K562 (cell line): ENCODE measurements around the gene CEP78. TPM values are rescaled to one million over a fixed set of nuclear protein-coding genes. Genes with fewer than 3 reads are reported as not detected.

ENCODE experiments used
- ATAC-seq: fragments of 200-7000 bp; cut with Tn5 transposase; 3 replicates; pipeline ENCODE4 v1.9.1; 2020; ENCODE audit warnings: moderate library complexity
- BruUV-seq: library from RNA; stranded (reverse); fragments of 400-500 nt; replicated peaks from 2 replicates; lab custom pipeline; 2021; lab: Mats Ljungman, UMichigan
- CTCF ChIA-PET: fragments of 300-600 bp; formaldehyde crosslinking; extraction: SDS; loops from one replicate; lab custom pipeline; 2021; ENCODE audit warnings: low intra/inter-chr PET ratio; lab: Yijun Ruan, JAX
- POLR2A ChIA-PET: fragments of 300-600, 350-650 bp; sonication (Branson Sonifier 250); formaldehyde crosslinking; extraction: SDS; loops from one replicate; lab custom pipeline; 2021; ENCODE audit warnings: antibody characterized with exemption, inconsistent platforms; lab: Yijun Ruan, JAX
- DNase-seq, 4 experiments: peaks; one replicate each; pipeline versions ENCODE4 v3.0.0 to v3.0.0-alpha.2; 2011 to 2018; ENCODE audit warnings: low spot score in 3 of 4, mixed read lengths in 3 of 4; ENCODE audit errors: extremely low read depth in 1 of 4
- FAIRE-seq: peaks from 2 replicates; lab custom pipeline; 2011; peaks lifted over from hg19 to GRCh38; lab: Jason Lieb, UNC
- H2AFZ ChIP-seq: 2 replicates; pipeline ENCODE4 v1.6.0; 2011; ENCODE audit warnings: low read depth, low read length, control low read depth, inconsistent platforms
- H3K27ac ChIP-seq: fragments of 200-600 bp; 3 replicates; pipeline ENCODE4 v1.8.0; 2011; ENCODE audit warnings: low read depth, mild to moderate bottlenecking, control low read depth, inconsistent platforms, low read length, moderate library complexity, mixed read lengths; ENCODE audit errors: extremely low read depth
- H3K27me3 ChIP-seq, 2 experiments: fragments of 300-600 bp in 1 of 2; 2 replicates in 1 of 2; 3 replicates in 1 of 2; pipeline versions ENCODE4 v1.6.0 to v1.8.0; 2011; ENCODE audit warnings: inconsistent platforms in 2 of 2, low read length in 2 of 2, mild to moderate bottlenecking in 1 of 2, mixed read lengths in 1 of 2, moderate library complexity in 1 of 2; ENCODE audit not compliant: control insufficient read depth in 2 of 2, insufficient read depth in 2 of 2
- H3K36me3 ChIP-seq: fragments of 300-600 bp; 3 replicates; pipeline ENCODE4 v1.8.0; 2011; ENCODE audit warnings: mild to moderate bottlenecking, low read length, inconsistent platforms; ENCODE audit not compliant: control insufficient read depth, insufficient read depth
- H3K4me1 ChIP-seq, 2 experiments: fragments of 200-600 bp in 1 of 2; replicated peaks in 1 of 2; 2 replicates in 1 of 2; 3 replicates in 1 of 2; pipeline versions ENCODE4 v1.5.1 to v1.8.0; 2011; ENCODE audit warnings: inconsistent platforms in 2 of 2, low read length in 2 of 2, mild to moderate bottlenecking in 1 of 2, mixed read lengths in 1 of 2, moderate library complexity in 1 of 2; ENCODE audit not compliant: control insufficient read depth in 2 of 2, insufficient read depth in 2 of 2
- H3K4me2 ChIP-seq: 2 replicates; pipeline ENCODE4 v1.6.1; 2011; ENCODE audit warnings: low read length, control low read depth, inconsistent platforms, mixed read lengths; ENCODE audit not compliant: insufficient read depth
- H3K4me3 ChIP-seq: fragments of 200-600 bp; sonication (generic), shearing (Covaris generic); 2 replicates; pipeline ENCODE4 v1.5.1; 2016; ENCODE audit warnings: control low read depth, inconsistent platforms
- H3K79me2 ChIP-seq: fragments of 200-600 bp; 3 replicates; pipeline ENCODE4 v1.8.0; 2011; ENCODE audit warnings: low read length, inconsistent platforms; ENCODE audit not compliant: control insufficient read depth, insufficient read depth
- H3K9ac ChIP-seq, 2 experiments: 2 replicates each; pipeline versions ENCODE4 v1.6.0 to v1.6.1; 2011; ENCODE audit warnings: low read depth in 2 of 2, low read length in 2 of 2, control low read depth in 1 of 2, inconsistent platforms in 1 of 2, mild to moderate bottlenecking in 1 of 2, mixed read lengths in 1 of 2; ENCODE audit not compliant: insufficient read depth in 1 of 2
- H3K9me1 ChIP-seq: one replicate; pipeline ENCODE4 v1.6.0; 2011; ENCODE audit warnings: inconsistent platforms, mild to moderate bottlenecking, low read length, moderate library complexity; ENCODE audit not compliant: control insufficient read depth, insufficient read depth
- H3K9me3 ChIP-seq: replicated peaks from 2 replicates; pipeline ENCODE4 v1.5.1; 2011; ENCODE audit warnings: low read depth, low read length, inconsistent platforms; ENCODE audit not compliant: control insufficient read depth, insufficient read depth
- H4K20me1 ChIP-seq: replicated peaks from 2 replicates; pipeline ENCODE4 v1.6.1; 2011; ENCODE audit warnings: low read length, inconsistent platforms, mixed read lengths; ENCODE audit not compliant: control insufficient read depth, insufficient read depth
- RB1 ChIP-seq: fragments of 450-650 bp; IDR thresholded peaks from 2 replicates; pipeline ENCODE4 v1.6.1; 2017; ENCODE audit warnings: low read depth, mild to moderate bottlenecking
- ZNF41 ChIP-seq: fragments of 250-450 bp; sonication (Bioruptor Pico); conservative IDR thresholded peaks from 2 replicates; pipeline ENCODE4 v1.4.0; 2020; ENCODE audit warnings: mild to moderate bottlenecking
- WGBS: fragments of 100-300 bp; shearing (Covaris generic); methylation state at CpG from one replicate; pipeline ENCODE4 v1.1.6; 2016; ENCODE audit warnings: low coverage, mixed read lengths; ENCODE audit not compliant: insufficient coverage; ENCODE audit errors: missing lambda C conversion rate; 5-methylcytosine and 5-hydroxymethylcytosine counted together
- in situ Hi-C: fragments of 300-500 bp; cut with MboI; formaldehyde crosslinking; loops from 4 replicates; pipeline ENCODE4 v1.15.0; 2018; ENCODE audit warnings: inconsistent platforms, mixed read lengths
- intact Hi-C: fragments of 100-400 bp; cut with micrococcal nuclease; formaldehyde crosslinking; loops from 2 replicates; pipeline ENCODE4 v1.14.2; 2022
- polyA plus RNA-seq, 8 experiments: library from polyadenylated mRNA; depleted of rRNA in 4 of 8; stranded (reverse) in 5 of 8; unstranded in 3 of 8; fragments of >200 nt; fragmentation: Nextera tagmentation in 2 of 8; fragmentation: Illumina TruSeq in 1 of 8; extraction: Ambion mirVana in 2 of 8; extraction: Trizol in 1 of 8; gene quantifications; 2 replicates each; pipeline versions ENCODE4 v1.2.1 to v1.2.3, GENCODE V29; 2011 to 2014; ENCODE audit warnings: inconsistent platforms in 1 of 8, missing spikeins in 1 of 8
- total RNA-seq, 7 experiments: library from RNA; depleted of rRNA in 6 of 7; stranded (reverse); fragments of >200 nt in 6 of 7; fragmentation: Illumina TruSeq in 2 of 7; extraction: Trizol in 2 of 7; gene quantifications; 2 replicates each; pipeline versions ENCODE4 v1.2.1 to v1.2.3, GENCODE V29; 2011 to 2021; ENCODE audit warnings: low replicate concordance in 1 of 7
- TF ChIP-seq, protein P1 (sequence below): fragments of 200-800 bp; sonication (Bioruptor generic); IDR thresholded peaks from 2 replicates; pipeline ENCODE4 v1.6.1; 2017; ENCODE audit warnings: missing genetic modification characterization, missing compliant biosample characterization

Gene CEP78
- total and polyA plus RNA-seq, 9 of the 15 experiments (the other 6 are each of a cell fraction or from before 2014, with no cell fraction given): 3.5 to 26.0 (median 21.5) TPM

DNA sequence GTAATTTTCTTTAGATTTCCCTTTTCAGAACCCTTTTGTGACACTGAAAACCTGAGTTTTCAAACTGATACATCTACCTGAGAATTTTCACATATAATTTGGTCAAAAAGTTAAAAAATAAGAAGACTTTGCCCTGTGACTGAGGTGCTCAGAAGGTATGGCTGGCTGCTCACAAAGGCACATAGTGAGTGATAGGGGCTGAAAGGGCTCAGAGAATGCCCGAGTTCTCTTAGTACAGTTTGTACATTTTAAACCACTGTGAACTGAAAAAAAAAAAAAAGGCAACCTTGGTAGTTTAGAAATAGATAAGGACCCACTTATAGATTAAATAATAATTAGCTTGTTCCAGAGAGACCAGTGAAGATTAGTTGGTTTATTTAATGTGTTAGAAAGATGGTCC lies 42.9 kb downstream of the CEP78 start:
- H3K79me2 ChIP-seq: no peaks in the 10 kb centered on the region

More for the DNA sequence above, 42.9 kb downstream of the CEP78 start:
- WGBS: 40% methylated on average over 1 of the region's 1 CpG
- in situ Hi-C loops (no loop called here), intact Hi-C loops (no loop called here)
- H3K4me1 ChIP-seq: no peaks in the 10 kb centered on the region
- H3K9ac ChIP-seq: no peak overlapping the region
- H3K27me3 ChIP-seq: no peaks in the 10 kb centered on the region
- DNase-seq: no peak
- ChIA-PET POLR2A (interaction anchor here (1.0 kb wide), 1 partner anchor 18 kb away, joined by 3 read pairs; the partner anchor contains the start of gene PSAT1), CTCF (no interaction called here)
- FAIRE-seq: no peak
- H3K9me3 ChIP-seq: no peaks in the 10 kb centered on the region
- no TSS peak for BruUV-seq
- no peak for ATAC-seq
- H3K36me3 ChIP-seq: no peaks in the 10 kb centered on the region
- TF ChIP-seq, protein P1, sequence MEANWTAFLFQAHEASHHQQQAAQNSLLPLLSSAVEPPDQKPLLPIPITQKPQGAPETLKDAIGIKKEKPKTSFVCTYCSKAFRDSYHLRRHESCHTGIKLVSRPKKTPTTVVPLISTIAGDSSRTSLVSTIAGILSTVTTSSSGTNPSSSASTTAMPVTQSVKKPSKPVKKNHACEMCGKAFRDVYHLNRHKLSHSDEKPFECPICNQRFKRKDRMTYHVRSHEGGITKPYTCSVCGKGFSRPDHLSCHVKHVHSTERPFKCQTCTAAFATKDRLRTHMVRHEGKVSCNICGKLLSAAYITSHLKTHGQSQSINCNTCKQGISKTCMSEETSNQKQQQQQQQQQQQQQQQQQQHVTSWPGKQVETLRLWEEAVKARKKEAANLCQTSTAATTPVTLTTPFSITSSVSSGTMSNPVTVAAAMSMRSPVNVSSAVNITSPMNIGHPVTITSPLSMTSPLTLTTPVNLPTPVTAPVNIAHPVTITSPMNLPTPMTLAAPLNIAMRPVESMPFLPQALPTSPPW (CRISPR knock-in tag): no peak
- TF ChIP-seq ZNF41 (CRISPR knock-in tag) (no peak), RB1 (no peak)
- no peaks in the 10 kb centered on the region for H4K20me1 ChIP-seq
- no peak overlapping the region for H3K27ac ChIP-seq
- no peak overlapping the region for H3K4me3 ChIP-seq
- H3K4me2 ChIP-seq: no peak overlapping the region
- no peak overlapping the region for H2AFZ ChIP-seq
- H3K9me1 ChIP-seq: no peaks in the 10 kb centered on the region
